ENCODE measurements around the gene MLST8. TPM values are rescaled to one million over a fixed set of nuclear protein-coding genes. Genes with fewer than 3 reads are reported as not detected.

The MLST8 gene
- total and polyA plus RNA-seq, 2 of the 8 experiments (the other 6 are each of a cell fraction or from before 2014, with no cell fraction given) = 67.6 to 321 TPM

- no peaks in the 10 kb centered on the region for H3K79me1 ChIP-seq (ENCODE audit: low read depth, low read length)
- peak overlapping the region; percentile 86 for H4K8ac ChIP-seq (ENCODE audit: extremely low read depth, insufficient read depth, low read length)
- H3K4ac ChIP-seq (replicated peaks; ENCODE audit: insufficient read length, low read depth, low read length) = peak overlapping the region; percentile 78
- peak overlapping the region; percentile 78 to 82 for H3K4me2 ChIP-seq (ENCODE audit: insufficient read depth in 1 of 2, low read depth in 2 of 2, low read length in 2 of 2)
- H2BK20ac ChIP-seq (ENCODE audit: low read length) = no peak overlapping the region
- POLR2A ChIA-PET (ENCODE audit: partially characterized antibody) = interaction anchor here (0.5 to 8.6 kb wide), 20 partner anchors 10 to 278 kb away, joined by 3 to 181 read pairs (median 7); partner anchors contain the start of genes BRICD5, E4F1, ECI1 and RNPS1
- peaks cover 0 to 19% (median 10%) of the 10 kb centered on the region in 4 experiments; a peak in 5 of 7 replicates for H3K4me1 ChIP-seq (replicated peaks in 1 of 4; ENCODE audit: control insufficient read depth in 3 of 4, insufficient read depth in 4 of 4, low read length in 3 of 4)
- H3K23ac ChIP-seq (ENCODE audit: insufficient read length) = no peak overlapping the region
- CTCF ChIA-PET (ENCODE audit: partially characterized antibody) = interaction anchor here (0.5 to 1.8 kb wide), 5 partner anchors 11 to 1998 kb away, joined by 3 to 11 read pairs (median 4); no protein-coding TSS in a partner anchor
- peaks cover 4 to 20% (median 16%) of the 10 kb centered on the region in 4 experiments; a peak in 6 of 7 replicates for H3K27me3 ChIP-seq (replicated peaks in 1 of 4; ENCODE audit: control insufficient read depth in 3 of 4, extremely low read depth in 1 of 4, insufficient read depth in 3 of 4, low read length in 3 of 4)
- H2BK15ac ChIP-seq (ENCODE audit: low read length) = no peak overlapping the region
- peaks cover 16% of the 10 kb centered on the region; the same call in 1 of the 2 replicates for H3K23me2 ChIP-seq (ENCODE audit: low read depth, low read length)
- peak overlapping the region in 3 of 4 experiments; percentile 14 to 63 (median 19); a peak in 2 of 8 replicates for H3K4me3 ChIP-seq (ENCODE audit: extremely low read depth in 1 of 4, insufficient read depth in 2 of 4, low read depth in 3 of 4, low read length in 4 of 4)
- WGBS, 2 experiments (ENCODE audit: extremely low coverage in 1 of 2, insufficient coverage in 1 of 2, insufficient read length in 1 of 2, insufficient replicate concordance in 2 of 2, low coverage in 1 of 2, low lambda C conversion rate in 2 of 2, missing lambda C conversion rate in 1 of 2) = 22% methylated on average over 55 of the region's 65 CpGs; no CpG with 5 or more reads in 1 of the 2 experiments
- no peak overlapping the region for H2AK5ac ChIP-seq (ENCODE audit: low read depth, low read length)
- no peak overlapping the region for H4K91ac ChIP-seq (replicated peaks; ENCODE audit: insufficient read length, low read length)
- no peak overlapping the region for H2BK12ac ChIP-seq (ENCODE audit: low read depth, low read length)
- H3K56ac ChIP-seq (replicated peaks; ENCODE audit: insufficient read length, low read depth, low read length) = no peak overlapping the region
- no peaks in the 10 kb centered on the region for H3K79me2 ChIP-seq (ENCODE audit: control insufficient read depth in 1 of 2, insufficient read depth in 2 of 2, low read length in 2 of 2)
- H4K5ac ChIP-seq (ENCODE audit: insufficient read length, low read depth, low read length) = no peak overlapping the region
- FAIRE-seq = no peak
- no peak overlapping the region for H2BK5ac ChIP-seq (ENCODE audit: low read depth, low read length)
- no peak overlapping the region for H3K18ac ChIP-seq (ENCODE audit: extremely low read depth, low read length)
- DNase-seq (ENCODE audit: low read depth in 1 of 2, low spot score in 2 of 2) = peak in 1 of 2 experiments; percentile 68
- peaks cover 0 to 14% of the 10 kb centered on the region in 2 experiments for H4K20me1 ChIP-seq (replicated peaks in 1 of 2; ENCODE audit: control insufficient read depth in 1 of 2, insufficient read depth in 2 of 2, low read length in 2 of 2)
- H2AFZ ChIP-seq (ENCODE audit: low read length) = no peak overlapping the region
- H3K27ac ChIP-seq (ENCODE audit: low read depth, low read length) = no peak overlapping the region
- H2BK120ac ChIP-seq (replicated peaks; ENCODE audit: low read depth, low read length) = no peak overlapping the region
- H3K14ac ChIP-seq (ENCODE audit: insufficient read length) = no peak overlapping the region
- H3K9me3 ChIP-seq (ENCODE audit: insufficient read depth in 2 of 2, low read depth in 1 of 2, low read length in 1 of 2) = no peaks in the 10 kb centered on the region
- peak overlapping the region in 1 of 4 experiments; percentile 13; a peak in 1 of 7 replicates for H3K9ac ChIP-seq (replicated peaks in 1 of 4; ENCODE audit: extremely low read depth in 1 of 4, low read depth in 3 of 4, low read length in 3 of 4)
- H3K36me3 ChIP-seq (ENCODE audit: control insufficient read depth in 2 of 4, insufficient read depth in 4 of 4, low read length in 3 of 4) = peaks cover 5 to 34% (median 8%) of the 10 kb centered on the region in 4 experiments; a peak in 5 of 8 replicates
- TF ChIP-seq CTBP2 (IDR thresholded peaks at IDR 0.05; ENCODE audit: borderline replicate concordance, insufficient read depth, insufficient read length, low read length) = no peak
- peak; percentile 53 for TF ChIP-seq EZH2 (IDR thresholded peaks at IDR 0.05; ENCODE audit: low read depth, low read length, severe bottlenecking)
- peak; percentile 6; the same call in 1 of the 2 replicates for TF ChIP-seq CREB1 (IDR thresholded peaks at IDR 0.05)
- TF ChIP-seq BCL11A (IDR thresholded peaks at IDR 0.05; ENCODE audit: low read depth in 2 of 2, low read length in 2 of 2) = no peak
- no peak for TF ChIP-seq GTF2F1 (IDR thresholded peaks at IDR 0.05; ENCODE audit: borderline replicate concordance, low read depth, low read length)
- TF ChIP-seq HDAC2 (IDR thresholded peaks at IDR 0.05; ENCODE audit: borderline replicate concordance in 1 of 2, low read depth in 2 of 2, low read length in 2 of 2) = no peak; a peak in 1 of 4 replicates
- no peak for TF ChIP-seq KDM1A (IDR thresholded peaks at IDR 0.05; ENCODE audit: borderline replicate concordance, low read length)
- no peak for TF ChIP-seq RNF2 (IDR thresholded peaks at IDR 0.05; ENCODE audit: borderline replicate concordance, low read depth, low read length, missing control alignments, poor library complexity, severe bottlenecking)
- peak; percentile 48; the same call in 1 of the 2 replicates for TF ChIP-seq POLR2AphosphoS5 (IDR thresholded peaks at IDR 0.05; ENCODE audit: low read depth, low read length)
Measured at GRCh38 chr16:2237493-2238149, 32.4 kb downstream of the MLST8 start.

Measured in H1 (cell line).